ENCODE data around the gene TGFB2.

Gene TGFB2

GRCh38 chr1:218383681-218384080, 38.5 kb downstream of the TGFB2 start:
- no peak for DNase-seq (ENCODE audit: low read depth in 1 of 2, low spot score in 1 of 2)

GRCh38 chr1:218384581-218384993, 39.5 kb downstream of the TGFB2 start:
- DNase-seq (ENCODE audit: low read depth in 1 of 2, low spot score in 1 of 2): no peak

- no peak for DNase-seq (ENCODE audit: low read depth in 1 of 2, low spot score in 1 of 2)
These were observed 43.5 kb downstream of the TGFB2 start for GRCh38 chr1:218388591-218388990.

GRCh38 chr1:218390618-218391017, 45.5 kb downstream of the TGFB2 start:
- DNase-seq (ENCODE audit: low read depth in 1 of 2, low spot score in 1 of 2): no peak

- DNase-seq (ENCODE audit: low read depth in 1 of 2, low spot score in 1 of 2): no peak
These were observed 47.6 kb downstream of the TGFB2 start for GRCh38 chr1:218392780-218393179.

- no peak for DNase-seq (ENCODE audit: low read depth in 1 of 2, low spot score in 1 of 2)
These were observed 49.3 kb downstream of the TGFB2 start for GRCh38 chr1:218394416-218394815.

- no peak for DNase-seq (ENCODE audit: low read depth in 1 of 2, low spot score in 1 of 2)
These were observed 49.9 kb downstream of the TGFB2 start for GRCh38 chr1:218394989-218395388.

- no peak for DNase-seq (ENCODE audit: low read depth in 1 of 2, low spot score in 1 of 2)
These were observed 50.8 kb downstream of the TGFB2 start for GRCh38 chr1:218395916-218396315.

- DNase-seq (ENCODE audit: low read depth in 1 of 2, low spot score in 1 of 2): no peak
These were observed 52.7 kb downstream of the TGFB2 start for GRCh38 chr1:218397752-218398339.

GRCh38 chr1:218400624-218401023, 55.5 kb downstream of the TGFB2 start:
- DNase-seq (ENCODE audit: low read depth in 1 of 2, low spot score in 1 of 2): no peak

DNA sequence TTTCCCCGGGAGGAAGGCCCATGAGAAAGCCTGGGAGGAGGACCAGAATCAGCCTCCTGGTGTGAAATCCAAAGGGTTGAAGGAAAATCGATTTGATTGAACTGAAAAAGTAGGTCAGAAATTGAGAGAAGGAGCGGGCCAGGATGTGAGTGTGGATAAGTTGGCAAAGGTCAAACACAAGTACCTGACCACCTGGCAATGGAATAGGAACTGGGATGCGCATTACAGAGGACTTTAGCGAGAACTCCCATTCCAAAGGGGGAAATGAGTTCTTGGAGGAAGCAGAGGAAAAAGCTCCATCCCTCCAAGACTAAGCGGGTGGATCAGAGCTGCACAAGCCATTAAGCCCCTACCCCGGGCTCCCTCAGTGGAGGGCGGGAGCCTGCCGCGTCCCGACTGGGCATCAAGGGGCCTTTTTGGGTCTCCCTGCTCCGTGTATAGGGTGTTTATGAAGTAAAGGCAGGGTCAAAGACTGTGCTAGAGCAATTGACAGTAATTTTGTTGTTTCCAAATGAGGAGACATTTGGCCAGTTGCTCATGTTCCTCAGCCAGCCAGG, 56.4 kb downstream of the TGFB2 start:
- DNase-seq (ENCODE audit: low read depth in 1 of 2, low spot score in 1 of 2): no peak

DNA sequence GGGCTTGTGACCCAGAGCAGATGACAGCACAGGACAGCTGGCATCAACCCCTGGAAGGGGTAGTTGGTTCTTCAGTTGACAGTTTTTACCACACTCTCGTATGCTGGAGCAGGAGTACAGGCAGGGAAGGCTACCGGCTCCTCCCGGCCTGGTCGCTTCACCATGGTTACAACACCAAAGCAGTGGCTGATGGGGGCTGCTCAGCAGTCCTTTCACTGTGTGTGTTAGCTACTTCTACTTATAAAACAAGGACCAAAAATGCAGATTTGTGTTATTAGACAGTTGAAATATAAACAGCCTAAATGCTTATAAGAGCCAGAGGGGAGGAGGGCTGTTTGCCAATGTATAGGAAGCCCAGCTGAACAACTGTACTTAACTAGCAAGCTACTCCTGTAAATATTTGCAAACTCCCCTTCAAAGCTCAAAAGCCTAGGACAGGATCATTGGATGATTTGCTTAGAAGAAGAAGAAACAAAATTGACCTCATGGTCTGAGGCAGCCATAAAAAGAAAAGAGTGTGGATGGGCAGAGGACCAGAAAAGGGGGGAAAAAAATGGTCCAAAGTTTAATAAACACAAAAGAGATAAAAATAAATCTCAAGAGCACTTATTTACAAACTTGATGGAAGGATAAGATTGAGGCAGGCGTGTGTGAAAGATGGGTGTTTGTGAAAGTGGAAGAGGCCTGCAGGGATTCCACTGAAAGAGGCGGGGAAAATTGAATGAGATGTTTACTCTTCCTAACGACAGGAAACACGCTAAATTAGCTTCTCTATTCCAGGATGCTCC, 57.1 kb downstream of the TGFB2 start:
- no peak for DNase-seq (ENCODE audit: low read depth in 1 of 2, low spot score in 1 of 2)

- DNase-seq (ENCODE audit: low read depth in 1 of 2, low spot score in 1 of 2): no peak
These were observed 57.6 kb downstream of the TGFB2 start for GRCh38 chr1:218402786-218403120.

DNA sequence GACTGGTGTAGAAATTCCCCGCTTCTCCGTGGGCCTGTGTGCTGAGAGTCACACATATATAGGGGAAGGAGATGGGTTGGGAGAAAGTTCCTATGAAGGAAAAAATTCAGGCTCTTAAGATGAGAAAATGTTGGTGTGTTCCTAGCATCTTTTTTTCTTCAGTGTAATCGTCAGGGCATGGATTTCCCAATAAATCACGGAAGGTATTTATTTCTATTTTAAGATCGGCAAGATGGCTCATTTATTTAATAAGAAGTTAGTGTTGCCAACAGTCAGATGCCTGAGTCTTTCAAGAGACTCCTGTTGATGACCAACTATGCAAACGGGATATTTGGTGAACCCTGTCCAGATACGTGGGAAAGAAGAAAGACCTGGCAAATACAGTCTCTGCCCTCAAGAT, 58.2 kb downstream of the TGFB2 start:
- no peak for DNase-seq (ENCODE audit: low read depth in 1 of 2, low spot score in 1 of 2)

DNA sequence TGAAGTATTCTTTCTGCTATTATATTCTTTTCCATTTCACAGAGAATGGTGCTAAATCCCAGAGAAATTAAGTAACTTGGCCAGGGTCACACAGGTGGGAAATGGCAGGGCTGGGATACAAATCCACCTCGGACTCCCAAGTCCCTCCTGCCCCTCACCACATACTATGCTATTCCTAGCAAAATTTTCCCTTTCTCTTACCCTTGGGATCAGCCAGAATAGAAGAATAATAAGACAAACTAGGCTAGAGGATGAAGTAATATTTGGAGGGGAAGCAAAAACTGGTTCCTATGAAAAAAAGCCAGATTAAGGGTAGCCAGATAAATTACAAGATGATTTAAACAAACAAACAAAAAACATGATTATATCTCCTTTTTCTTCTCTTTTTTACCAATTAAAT, 62.5 kb downstream of the TGFB2 start:
- no peak for DNase-seq (ENCODE audit: low read depth in 1 of 2, low spot score in 1 of 2)

DNA sequence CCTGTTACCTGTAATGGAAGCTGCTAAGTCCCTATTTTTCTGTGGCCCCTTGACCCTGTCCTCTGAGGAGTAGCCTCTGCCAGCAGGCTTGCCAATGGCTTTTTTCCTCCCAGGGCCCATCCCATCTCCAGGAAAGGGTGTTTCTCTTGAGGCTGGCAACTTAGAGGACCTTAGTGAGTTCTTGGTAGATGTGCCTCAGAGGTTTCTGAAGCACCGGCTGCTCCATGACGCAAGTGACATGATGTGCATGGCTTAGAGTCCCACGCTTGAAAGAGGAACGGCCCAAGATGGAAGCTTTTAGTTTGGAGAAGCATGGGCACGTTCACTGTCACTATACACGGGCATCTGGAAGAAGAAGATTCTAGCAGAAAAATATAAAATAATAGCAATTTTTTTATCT, 63.0 kb downstream of the TGFB2 start:
- DNase-seq (ENCODE audit: low read depth in 1 of 2, low spot score in 1 of 2): no peak

DNA sequence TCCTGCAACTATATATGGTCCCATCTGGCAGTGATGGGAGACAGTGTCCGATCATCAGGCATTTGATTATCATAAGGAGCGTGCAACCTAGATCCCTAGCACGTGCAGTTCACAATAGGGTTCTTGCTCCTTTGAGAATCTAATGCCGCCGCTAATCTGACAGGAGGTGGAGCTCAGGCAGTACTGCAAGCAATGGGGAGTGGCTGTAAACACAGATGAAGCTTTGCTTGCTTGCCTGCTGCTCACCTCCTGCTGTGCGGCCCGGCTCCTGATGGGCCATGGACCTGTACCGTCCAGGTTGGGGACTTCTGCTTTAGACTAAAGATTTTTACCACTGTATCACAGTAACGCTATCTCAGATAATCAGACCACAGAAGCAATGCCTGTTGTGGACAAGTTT, 63.8 kb downstream of the TGFB2 start:
- no peak for DNase-seq (ENCODE audit: low read depth in 1 of 2, low spot score in 1 of 2)

DNA sequence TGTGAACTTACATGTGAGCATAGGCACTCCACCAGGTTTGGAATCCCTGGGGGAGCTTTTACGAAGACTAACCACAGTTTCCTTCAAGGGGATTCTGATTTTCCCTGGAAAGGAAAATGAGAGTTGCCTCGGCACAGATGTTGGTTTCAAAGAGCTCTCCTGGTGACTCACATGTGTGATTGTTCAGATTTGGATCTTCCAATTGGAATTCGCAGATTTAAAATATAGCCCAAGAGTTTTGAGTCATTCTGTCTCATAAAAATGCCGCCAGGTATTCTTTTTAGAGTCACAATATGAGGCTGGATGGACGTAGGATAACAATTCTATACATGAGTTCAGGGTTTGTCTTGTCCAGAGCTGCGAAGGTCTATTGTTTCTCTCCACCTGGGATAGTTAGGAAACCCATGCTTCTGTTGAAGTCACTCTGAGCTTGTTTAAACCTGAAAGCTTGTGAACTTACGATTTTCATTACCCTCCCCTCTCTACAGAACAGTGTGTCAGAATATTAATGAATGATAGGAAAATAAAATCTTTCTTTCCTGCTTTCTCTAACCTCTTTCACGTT, 64.9 kb downstream of the TGFB2 start:
- DNase-seq (ENCODE audit: low read depth in 1 of 2, low spot score in 1 of 2): no peak

- no peak for DNase-seq (ENCODE audit: low read depth in 1 of 2, low spot score in 1 of 2)
These were observed 66.0 kb downstream of the TGFB2 start for GRCh38 chr1:218411101-218411500.

DNA sequence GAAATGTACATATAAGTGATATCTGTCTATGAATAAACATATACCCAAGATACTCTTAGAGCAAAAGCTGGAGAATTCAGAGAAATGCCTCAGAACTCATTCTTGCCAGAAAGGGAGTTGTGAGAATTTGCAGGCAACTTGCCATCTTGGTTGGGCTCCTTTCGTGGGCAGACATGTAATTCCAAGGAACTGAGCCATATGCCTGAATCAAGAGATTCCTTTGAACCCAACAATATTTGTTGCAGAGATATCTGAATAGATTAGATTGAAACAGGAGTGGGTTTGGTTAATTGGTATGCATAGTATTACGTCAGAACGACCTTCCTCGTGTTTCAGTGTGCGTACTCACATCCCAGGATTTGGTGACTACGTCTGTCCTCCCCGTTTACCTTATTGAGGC, 67.0 kb downstream of the TGFB2 start:
- no peak for DNase-seq (ENCODE audit: low read depth in 1 of 2, low spot score in 1 of 2)

GRCh38 chr1:218413179-218413578, 68.0 kb downstream of the TGFB2 start:
- no peak for DNase-seq (ENCODE audit: low read depth in 1 of 2, low spot score in 1 of 2)

DNA sequence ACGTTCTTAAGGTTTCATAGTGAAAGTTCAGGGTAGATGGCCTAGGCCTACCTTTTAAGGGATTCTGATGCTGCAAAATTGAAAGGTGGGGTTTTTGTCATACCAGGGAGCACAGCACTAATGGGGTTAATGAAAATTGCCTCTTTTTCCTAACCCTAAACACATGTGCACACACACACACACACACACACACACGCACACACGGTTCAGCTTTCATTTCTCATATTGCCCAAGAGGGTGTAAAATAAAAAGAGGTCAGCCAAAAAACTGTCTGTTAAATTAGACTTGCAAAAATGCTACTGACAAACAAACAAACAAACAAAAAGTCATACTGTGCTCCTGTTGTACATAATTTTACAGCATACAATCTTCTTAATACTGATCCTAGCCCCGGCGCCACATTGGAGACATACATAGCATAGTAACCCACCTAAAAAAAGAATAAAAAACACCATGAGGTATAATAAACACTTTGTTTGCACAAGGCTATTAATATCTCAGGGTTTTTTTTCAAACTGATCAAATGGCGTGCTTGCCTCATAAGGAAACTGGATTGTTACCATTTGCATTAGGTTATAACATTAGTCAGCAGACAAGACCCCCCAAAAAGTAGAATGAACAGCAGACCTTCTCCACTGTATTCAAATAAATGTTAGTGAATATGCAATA, 69.1 kb downstream of the TGFB2 start:
- no peak for DNase-seq (ENCODE audit: low read depth in 1 of 2, low spot score in 1 of 2)

All from activated CD4-positive, alpha-beta T cell treated with anti-CD3 and anti-CD28 coated beads, Interleukin-2, amount 50 U/mL, for 24 hours (primary cell).